Stimulated activated CD8-positive, alpha-beta memory T cell treated with anti-CD3 and anti-CD28 coated beads, Interleukin-4, amount 100 ng/mL, for 1 hour (primary cell): Measurements from ENCODE around the gene SIGLEC1.

Experiments
- DNase-seq, 2 donors: peaks; one replicate each; pipeline ENCODE4 v3.0.0-alpha.2; 2020; ENCODE audit warnings: low read depth in 2 of 2, low spot score in 1 of 2

SIGLEC1 gene

DNA sequence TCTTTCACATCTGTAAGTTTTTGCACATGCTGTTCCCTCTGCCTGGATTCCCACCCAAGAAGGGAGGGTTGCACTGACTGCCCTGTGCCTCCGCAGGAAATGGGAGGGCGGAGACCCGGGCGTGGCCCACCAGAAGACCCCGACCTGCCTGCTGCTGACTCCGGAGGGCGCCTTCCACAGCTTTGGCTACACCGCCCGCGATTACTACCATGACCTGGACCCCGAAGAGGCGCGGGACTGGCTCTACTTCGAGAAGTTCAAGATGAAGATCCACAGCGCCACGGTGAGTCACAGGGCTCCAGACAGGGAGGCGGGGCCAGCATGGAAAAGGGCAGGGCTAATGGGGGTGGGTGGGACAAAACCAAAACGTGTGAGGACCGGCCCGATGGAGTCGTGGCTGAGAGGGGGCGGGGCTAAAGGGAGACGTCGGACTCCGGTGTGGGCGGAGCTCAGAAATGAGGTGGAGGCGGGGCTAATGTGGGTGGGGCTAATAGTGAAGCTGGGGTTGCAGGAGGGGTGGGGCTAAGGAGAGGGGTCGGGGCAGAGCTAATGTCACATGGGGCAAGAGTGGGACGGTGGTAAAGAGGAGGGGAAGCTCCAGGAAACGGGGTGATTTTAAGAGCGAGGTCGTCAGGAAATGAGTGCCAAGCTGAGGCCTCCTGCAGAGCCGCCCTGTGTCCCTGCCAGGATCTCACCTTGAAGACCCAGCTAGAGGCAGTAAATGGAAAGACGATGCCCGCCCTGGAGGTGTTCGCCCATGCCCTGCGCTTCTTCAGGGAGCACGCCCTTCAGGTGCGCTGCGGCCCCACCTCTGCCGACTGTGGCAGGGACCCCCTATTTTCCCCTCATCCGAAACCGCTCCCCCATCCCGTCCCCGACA is 32.6 kb upstream of the SIGLEC1 start:
- DNase-seq, result peak in 1 of 2 donors; percentile 39

DNA sequence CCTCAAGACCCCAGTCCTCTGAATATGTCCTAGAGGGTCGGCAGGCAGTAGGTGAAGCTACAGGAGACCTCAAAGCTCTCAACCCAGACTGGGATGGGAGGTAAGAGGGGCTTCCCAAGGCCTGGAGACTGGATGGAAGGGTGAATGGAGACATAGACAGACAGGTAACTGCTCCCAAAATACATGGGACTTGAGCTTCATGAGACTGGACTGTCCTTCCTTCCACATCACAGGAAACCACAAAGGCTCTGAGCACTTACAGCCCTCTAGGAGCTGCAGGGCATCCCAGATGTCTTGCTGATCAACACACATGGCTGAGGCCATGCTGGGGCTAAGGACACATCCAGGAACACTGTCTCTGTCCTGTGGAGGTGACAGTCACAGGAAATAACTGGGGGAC is 31.6 kb upstream of the SIGLEC1 start:
- no peak for DNase-seq

DNA sequence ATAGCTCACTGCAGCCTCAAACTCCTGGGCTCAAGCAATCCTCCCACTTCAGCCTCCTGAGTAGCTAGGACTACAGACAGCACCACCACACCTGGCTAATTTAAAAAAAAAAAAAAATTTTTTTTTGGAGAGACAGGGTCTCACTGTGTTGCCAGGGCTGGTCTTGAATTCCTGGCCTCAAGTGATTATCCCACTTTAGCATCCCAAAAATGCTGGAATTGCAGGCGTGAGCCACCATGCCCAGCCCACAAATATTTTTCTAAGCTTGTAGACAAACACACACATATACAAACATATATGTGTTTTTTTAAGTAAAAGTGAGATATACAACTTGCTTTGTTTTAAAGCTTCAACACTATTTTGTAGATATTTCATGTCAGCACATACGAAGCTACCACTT is 30.9 kb upstream of the SIGLEC1 start:
- no peak for DNase-seq

DNA sequence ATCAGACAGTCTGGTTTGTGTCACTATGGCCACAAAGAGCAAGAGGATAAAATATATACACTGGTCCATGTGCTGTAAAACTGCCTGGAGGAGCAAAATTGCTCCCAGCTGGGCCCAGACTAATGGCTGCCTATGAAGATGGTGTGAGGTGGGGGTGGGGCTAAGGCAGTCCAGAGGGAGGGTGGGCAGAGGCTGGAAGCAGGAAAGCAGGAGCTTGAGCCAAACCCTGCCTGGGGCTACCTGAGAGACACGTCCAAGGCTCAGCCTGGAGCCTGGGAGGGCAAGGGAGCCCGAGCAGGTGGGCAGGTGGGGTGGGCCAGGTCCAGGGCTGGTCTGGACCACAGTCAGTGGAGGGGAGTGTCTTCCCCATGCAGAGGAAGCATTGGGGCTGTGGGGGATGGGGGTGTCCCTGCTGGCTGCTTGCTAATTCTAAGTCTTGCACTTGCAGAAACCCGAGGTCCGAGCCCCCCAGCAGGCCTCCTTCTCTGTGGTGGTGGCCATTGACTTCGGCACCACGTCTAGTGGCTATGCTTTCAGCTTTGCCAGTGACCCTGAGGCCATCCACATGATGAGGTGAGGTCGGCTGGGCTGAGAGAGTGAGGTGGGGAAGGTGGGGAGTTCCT is 29.5 kb upstream of the SIGLEC1 start:
- DNase-seq, result no peak

DNA sequence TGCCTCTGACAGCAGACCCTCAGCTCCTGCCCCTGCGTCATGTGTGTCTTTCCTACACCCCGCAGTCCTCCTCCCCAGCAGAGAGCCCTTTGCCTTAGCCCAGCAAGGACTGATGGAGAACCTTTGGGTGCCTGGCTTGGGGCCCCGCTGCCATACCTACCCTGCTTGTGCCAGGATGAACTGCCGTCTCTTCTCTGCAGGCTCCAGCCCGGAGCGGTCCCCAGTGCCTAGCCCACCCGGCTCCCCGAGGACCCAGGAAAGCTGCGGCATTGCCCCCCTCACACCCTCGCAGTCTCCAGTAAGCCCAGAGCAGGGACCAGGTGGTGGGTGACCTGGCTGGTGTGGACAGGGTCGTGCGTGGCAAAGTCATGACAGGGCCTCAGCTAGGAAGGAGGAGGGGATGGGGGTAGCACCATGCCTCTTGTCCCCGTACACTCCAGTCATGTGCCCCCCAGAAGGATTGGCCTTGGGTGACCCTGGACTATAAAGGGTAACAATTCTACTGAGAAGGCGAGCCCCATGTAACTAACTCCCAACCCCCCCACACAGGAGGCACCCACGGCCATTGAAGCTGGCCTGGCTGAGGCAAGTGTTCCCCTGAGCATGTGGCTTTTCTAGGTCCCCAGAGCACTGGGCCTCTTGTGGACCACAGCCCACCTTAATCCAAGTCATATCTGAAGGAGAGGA is 28.4 kb upstream of the SIGLEC1 start:
- DNase-seq, result no peak

DNA sequence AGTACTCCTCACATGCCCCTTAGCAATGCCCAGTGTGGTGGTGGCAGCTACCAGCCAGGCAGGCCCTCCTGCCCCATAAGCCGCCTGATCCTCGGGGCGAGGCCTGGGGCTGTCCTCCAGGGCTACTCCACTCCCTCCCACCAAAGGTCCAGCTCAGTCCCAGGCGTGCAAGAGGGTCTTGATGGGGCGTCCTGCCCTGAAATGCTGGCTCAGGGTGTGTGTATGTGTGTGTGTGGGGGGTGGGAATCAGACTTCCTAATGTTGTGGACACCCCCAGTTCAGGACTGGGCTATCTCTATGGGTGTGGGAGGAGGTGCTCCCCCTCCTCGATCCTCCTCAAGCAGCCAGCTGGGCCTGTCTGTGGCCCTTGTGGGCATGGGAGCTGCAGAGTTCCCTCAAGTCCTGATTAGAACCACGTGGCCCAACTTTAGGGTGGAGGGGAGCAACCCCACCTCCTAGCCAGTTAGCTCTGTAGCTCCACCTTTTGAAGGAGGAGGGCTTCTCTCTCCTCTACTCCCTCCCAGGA is 27.6 kb upstream of the SIGLEC1 start:
- DNase-seq, result no peak

DNA sequence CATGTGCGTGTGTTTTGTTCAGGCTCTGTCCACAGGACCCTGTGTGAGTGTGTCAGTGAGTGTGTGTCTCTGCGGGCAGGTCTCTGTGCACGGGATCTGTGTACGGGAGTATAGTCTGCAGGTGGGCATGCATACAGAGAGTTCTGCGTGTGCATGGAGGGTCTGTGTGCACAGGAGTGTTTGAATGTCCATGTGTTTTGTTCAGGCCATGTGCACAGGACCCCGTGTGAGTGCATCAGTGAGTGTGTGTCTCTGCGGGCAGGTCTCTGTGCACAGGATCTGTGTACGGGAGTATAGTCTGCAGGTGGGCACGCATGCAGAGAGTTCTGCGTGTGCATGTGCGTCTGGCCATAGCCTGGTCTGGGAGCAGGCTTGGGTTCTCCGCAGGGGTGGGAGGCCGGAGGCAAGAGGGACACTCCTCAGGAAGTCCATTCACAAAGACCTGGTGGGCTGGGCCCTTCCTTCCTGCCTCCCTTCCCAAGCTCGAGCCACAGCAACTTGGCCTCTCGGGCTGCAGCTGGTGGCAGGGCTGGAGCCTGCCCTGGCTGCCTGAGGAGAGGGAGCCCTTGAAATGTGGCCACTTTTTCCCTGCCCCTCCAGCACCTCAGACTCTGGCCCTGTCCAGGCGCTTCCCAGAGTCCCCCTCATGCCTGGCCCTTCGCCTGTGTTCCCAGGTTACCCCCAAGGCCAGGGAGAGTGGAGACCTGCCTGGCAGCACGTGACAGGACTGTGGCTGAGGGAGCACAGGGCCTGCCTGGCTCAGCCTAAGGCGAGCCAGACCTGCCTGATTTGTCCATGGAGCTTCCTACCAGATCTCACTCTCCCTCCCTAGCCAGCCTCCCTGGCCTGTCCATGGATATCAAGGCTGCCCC is 26.9 kb upstream of the SIGLEC1 start:
- DNase-seq, result no peak

DNA sequence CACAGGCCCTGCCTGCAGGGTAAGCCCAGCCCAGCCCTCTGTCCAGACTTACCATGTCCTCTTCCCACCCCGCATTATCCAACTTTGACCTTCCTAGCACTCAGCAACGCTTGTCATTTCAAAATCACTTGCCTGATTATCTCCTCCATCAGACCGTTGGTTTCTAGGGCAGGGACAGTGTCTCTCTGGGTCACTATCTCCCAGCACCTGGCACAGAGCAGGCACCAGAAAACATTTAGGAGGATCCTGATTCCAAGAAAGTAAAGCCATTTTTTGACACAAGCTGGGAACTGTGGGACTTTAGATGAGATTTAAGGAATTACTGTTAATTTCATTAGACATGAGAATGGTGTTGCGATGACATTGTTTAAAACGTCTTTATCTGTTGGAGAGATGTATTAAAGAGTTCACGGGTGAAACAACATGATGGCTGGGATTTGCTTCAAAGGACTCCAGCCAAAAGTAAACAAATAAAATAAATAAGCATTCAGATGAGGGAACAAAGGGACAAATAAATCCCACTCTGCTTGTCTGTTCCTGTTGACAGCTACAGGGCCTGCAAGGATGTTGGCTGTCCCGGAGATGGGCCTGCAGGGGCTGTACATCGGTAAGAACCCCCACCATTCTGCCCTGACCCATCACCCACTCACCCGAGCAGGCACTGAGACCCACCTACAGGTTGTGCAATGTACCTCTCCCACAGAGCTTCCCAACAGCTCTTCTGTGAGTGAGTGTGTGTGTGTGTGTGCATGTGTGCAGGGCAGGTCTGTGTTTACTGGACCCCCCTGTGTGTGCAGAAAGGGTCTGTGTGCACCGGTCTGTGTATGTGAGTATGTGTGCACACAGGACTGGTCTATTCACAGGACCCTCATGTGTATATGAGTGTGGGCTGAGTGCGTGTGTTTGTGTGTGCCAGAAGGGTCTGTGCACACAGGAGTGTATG is 26.0 kb upstream of the SIGLEC1 start:
- DNase-seq, result no peak

DNA sequence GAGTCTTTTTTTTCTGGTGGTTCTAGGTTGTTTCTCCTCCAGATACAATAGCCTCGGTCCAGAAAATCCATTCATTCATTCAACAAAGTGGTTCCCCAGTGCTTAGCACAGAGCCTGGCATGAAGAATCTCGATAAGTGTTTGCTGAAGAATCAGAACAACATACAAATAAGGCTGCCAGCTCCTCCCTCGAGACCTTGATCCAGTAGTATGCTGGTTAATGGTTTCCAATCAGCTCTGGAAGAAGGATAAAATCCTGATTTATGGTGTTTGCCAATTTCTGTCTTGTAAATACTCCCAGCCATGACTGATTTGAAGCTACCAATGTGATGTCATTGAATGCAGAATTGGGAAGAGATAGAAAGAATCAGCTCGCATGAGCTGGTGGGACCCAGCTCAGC is 23.4 kb upstream of the SIGLEC1 start:
- DNase-seq, result no peak

DNA sequence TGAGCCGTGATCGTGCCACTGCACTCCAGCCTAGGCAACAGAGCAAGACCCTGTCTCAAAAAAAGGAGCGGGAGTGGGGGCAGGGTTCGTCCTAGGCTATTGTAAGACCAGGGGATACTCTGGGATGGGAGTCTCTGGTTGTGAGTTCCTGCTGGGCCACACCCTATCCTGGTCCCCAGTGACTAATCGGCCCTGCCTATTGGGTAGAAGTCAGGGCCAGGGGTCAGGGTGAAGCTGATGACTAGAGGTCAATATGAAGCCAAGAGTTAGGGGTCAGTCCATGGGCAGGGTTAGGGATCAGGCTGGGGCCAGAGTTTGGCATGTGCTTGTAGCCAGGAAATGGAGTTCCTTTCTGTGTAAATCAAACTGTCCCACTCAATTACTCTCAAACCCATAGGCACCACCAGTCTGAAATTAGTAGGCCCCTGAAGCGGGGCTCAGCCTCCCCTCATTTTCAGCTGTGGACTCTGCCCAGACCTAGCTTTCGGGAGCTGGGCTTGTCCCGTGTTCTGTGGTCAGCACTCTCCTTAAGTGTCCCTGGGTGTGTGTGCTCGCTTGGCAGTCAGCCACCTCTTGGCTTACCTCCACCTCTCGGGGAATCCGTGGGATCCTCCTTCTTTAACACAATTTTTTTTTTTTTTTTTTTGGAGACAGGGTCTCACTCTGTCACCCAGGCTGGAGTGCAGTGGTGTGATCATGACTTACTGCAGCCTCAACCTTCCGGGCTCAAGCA is 21.9 kb upstream of the SIGLEC1 start:
- no peak for DNase-seq

DNA sequence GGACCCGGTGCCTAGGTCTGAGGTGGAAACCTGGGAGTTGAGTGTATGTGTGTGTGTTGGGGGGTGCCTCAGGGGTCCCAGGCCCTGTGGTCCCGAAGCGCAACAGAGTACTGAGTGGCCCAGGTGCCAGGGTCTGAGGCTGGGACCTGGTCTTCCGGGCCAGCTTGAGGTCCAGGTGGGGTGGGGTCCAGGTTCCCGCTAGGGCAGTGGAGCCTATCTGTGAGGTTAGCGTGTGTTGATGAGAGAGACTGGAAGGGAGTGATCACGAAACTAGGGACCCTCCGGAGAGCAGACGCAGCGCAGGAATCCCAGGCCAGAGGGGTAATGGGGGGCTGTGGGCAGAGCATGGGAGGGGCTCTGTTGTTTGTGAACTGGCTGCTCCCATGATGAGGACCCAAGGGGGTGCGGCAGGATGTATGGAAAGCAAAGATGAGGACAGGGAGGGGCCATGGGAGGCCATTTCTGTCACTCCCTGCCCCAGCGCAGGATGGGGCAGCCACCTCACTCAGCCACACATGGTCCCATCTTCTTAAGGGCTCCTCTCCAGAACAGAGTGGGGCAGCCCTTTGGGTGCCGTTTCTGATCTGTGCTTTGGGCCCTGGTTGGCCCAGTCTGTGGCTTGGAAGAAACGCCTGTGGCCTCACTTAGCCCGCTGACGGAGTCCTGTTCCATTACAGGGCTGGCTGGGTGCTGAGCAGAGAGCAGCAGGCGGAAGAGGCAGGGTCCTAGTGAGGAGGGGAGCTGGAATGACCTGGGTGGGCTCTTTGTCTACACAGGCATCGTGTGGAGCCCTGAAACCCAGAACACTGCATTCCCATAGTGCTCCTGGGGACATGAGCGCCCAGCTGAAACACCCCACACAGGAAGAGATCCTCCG is 21.0 kb upstream of the SIGLEC1 start:
- no peak for DNase-seq

DNA sequence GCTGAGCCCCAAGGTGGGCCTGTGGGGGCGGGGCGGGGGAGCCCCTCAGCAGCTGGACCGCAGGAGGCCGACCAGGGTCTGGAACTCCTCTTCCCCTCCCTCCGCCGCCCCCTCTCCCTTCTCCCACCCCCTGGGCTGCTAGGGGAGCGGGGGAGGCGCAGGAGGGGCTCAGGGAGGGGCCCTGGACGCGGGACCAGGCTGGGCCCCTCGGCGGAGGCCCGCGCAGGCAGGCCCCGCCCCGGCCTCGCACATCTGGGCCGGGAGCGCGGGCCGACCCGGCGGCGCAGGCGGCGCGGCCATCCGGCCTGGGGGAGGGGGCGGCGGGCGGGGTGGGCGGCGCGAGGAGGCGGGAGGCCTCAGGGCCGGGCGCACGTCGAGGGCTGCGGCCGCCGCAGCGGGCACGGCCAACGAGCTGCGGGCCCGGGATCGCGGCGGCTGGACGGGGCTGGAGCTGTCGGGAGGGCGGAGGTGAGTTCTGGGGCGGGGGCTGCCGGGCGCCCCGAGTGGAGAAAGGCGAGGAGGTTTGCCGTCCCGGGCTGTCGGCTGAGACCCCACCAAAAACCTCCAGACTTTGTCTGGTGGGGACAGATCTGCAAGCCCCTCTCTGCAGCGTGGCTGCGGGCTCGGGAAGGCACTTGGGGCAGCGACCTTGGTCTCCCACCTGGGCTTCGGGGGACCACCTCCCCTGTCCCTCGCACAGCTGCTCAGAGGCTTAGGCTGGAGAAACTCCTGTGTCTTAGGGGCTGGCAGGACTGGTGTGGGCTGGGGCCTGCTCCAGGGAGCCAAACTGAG is 20.1 kb upstream of the SIGLEC1 start, which contains the start of gene HSPA12B:
Gene HSPA12B, plus strand, starts transcription at position 359 of the 792 bp plus-strand sequence. CDS start 5,990 bp downstream, outside the sequence.
- DNase-seq, result no peak

DNA sequence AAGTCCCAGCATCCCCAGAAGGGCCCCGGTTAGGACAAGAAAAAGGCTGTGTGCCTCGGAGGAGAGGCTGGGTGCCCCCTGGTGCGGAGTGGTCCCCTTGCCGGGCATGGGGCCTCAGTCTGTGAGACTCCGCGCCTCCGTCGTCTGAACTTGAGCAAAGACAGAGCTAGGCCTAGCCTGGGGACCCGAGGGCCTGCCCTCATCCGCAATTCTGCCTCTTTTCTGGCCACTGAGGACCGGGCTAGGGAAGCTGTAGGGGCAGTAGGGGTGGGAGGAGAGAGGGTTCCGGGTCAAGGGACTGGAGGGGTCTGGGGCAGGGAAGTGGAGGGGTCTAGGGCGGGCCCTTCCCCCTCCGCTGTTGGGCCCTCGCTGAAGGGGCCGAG is 19.5 kb upstream of the SIGLEC1 start:
- no peak for DNase-seq

DNA sequence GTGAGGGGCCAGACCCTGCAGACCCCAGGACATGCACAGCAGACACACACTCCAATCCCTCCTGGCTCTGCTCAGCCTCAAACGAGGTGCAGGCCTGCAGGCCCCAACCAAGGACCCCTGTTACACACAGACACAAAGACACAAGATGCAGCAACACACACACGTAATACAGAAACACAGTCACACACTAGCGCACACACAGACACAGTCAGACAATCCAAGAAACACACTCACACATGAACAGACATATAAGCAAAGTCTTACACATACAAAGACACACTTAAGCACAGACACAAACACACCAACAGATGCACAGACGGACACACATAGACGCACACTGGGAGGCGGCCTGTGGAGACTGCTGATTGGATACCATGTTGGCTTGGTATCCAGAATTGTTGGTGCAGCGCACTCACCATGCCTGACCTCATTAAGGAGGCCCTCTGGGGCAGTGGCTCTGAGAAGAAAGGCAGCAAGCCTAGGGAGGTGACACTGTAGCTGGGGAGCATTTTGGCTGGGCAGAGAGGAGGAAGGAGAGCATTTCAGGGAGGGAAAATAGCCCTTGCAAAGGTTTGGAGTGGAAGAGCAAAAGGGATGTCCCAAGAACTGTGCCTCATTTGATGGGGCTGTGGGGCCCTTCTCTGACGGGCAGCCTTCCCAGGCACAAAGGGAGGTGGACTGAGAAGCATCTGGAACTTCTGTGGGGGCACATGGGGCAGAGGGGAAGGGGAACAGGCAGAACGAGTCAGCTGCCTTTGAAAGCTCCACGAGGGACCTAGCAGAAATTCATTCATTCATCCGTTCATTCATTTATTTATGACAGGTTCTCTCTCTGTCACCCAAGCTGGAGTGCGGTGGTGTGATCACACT is 18.6 kb upstream of the SIGLEC1 start:
- no peak for DNase-seq

DNA sequence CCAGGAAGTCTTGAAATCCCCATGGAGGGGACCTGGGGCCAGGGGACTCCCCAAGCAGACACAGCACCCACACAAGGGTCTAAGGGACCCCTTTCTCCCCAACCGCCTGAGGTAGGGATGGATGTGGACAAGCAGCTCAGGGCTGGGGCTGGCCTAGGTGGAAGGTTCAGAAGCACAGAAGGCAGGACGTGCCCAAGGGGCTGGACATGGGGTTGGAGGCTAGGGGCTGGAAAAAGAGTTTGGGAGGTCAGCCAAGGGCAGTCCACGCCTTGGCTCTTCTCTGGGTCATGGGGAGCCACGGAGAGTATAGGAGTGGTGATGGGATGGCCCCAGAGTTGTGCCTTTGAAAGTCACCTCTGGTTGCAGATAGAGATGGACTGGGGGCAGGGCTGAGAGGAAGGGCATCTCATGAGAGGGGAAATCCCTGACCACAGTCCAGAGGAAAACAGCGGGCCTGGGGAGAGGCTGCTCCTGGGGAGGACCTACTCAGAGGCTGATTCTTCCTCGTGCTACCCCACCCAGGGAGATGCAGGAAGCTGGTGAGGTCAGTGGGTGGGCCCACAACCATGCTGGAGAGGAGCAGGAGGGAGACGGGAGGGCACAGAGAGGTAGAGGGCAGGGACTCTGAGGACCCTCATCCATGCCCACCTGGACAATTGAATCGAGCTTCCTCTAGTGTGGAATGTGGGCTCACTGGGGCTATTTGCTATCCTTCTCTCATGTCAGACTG is 17.6 kb upstream of the SIGLEC1 start:
- DNase-seq, result no peak

DNA sequence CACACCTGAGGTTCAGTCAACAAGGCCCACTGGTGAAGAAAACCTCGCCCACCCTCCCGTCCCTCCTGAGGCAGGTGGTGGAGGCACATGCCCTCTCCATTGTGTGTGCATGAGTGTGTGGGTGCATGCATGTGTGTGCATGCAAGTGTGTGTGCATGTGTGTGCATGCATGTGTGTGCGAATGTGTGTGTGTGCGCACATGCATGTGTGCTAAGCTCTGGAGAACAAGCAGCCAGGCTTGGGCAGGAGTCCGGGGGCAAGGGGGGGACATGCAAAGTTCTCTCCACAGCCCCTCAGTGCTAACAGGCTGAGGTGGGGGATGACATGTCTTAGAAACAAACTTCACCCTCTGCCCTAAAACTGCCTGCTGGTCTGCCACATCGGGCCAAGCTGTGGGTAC is 17.0 kb upstream of the SIGLEC1 start:
- no peak for DNase-seq
